Testis (tissue), 3 donors: ENCODE data around the gene WRAP73. TPM values are rescaled to one million over a fixed set of nuclear protein-coding genes. Genes with fewer than 3 reads are reported as not detected.

Experiments used
- DNase-seq: peaks from one replicate; pipeline ENCODE4 v3.0.0-alpha.2; 2019
- H3K27ac ChIP-seq, 2 donors: fragments of 200-600 bp; sonication (generic); one replicate each; pipeline ENCODE4 v1.5.1; 2019
- H3K27me3 ChIP-seq: fragments of 200-600 bp; sonication (generic); one replicate; pipeline ENCODE4 v1.5.1; 2019
- H3K36me3 ChIP-seq: fragments of 200-600 bp; sonication (generic); one replicate; pipeline ENCODE4 v1.5.1; 2017; ENCODE audit warnings: low read depth; ENCODE audit errors: missing control alignments
- H3K4me1 ChIP-seq: fragments of 200-600 bp; sonication (generic); one replicate; pipeline ENCODE4 v1.5.1; 2019
- H3K4me3 ChIP-seq, 2 donors: fragments of 200-600 bp; sonication (generic); one replicate each; pipeline ENCODE4 v1.5.1; 2017 to 2019
- H3K9me3 ChIP-seq: fragments of 200-600 bp; sonication (generic); one replicate; pipeline ENCODE4 v1.5.1; 2017
- POLR2A ChIP-seq: fragments of 450-650 bp; IDR thresholded peaks from one replicate; pipeline ENCODE4 v1.6.1; 2017; ENCODE audit warnings: antibody characterized with exemption, mild to moderate bottlenecking, moderate library complexity
- WGBS, 2 donors: methylation state at CpG; one replicate each; pipeline ENCODE4 v1.1.5; 2018; 5-methylcytosine and 5-hydroxymethylcytosine counted together
- intact Hi-C: fragments of 100-400 bp; cut with DNase I; formaldehyde crosslinking; loops from one replicate; pipeline ENCODE4 v1.15.1; 2023; ENCODE audit warnings: low total_unique reads
- polyA plus RNA-seq: library from polyadenylated mRNA; stranded (reverse); fragments of 350-450 nt; fragmentation: Illumina TruSeq; extraction: RNeasy Lipid Tissue Mini Kit (QIAGEN cat#74804); gene quantifications from one replicate; pipeline ENCODE4 v1.2.3, GENCODE V29; 2014; ENCODE audit warnings: low read depth, low replicate concordance; ENCODE audit not compliant: insufficient read depth
- total RNA-seq, 2 donors: library from RNA; depleted of rRNA; stranded (reverse); fragments of >200 nt; gene quantifications; one replicate each; pipeline ENCODE4 v1.2.3, GENCODE V29; 2016
- TF ChIP-seq, protein P1 (sequence below), 3 experiments: fragments of 450-650 bp in 2 of 3; fragments of 200-600 bp in 1 of 3; sonication (generic) in 1 of 3; IDR thresholded peaks; one replicate each; pipeline ENCODE4 v1.5.1; 2016 to 2019; ENCODE audit warnings: antibody characterized with exemption in 3 of 3, mild to moderate bottlenecking in 2 of 3, moderate library complexity in 1 of 3

WRAP73 gene
- total and polyA plus RNA-seq, 3 donors from 2014 or later = 26.1 to 34.2 (median 32.5) TPM

DNA sequence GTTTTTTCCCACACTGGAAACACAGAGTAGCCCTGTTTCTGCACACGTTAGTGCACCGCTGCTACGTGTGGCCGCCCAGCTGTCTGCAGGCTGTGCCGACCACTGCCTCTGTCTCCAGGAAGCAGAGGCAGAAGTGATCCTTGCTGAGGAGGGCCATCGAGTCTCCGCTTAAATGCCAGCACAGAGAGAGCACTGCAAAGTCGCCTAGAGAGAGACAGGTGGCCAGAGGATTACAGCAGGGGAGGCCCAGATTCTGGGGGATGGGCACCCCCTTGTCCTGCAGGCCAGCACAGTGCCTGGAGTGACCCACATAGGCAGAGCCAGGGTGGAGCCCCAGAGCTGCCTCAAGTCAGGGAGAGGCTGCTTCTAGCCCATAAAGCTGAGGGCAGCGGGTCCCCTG is 19.0 kb downstream of the WRAP73 start:
- H3K9me3 ChIP-seq = no peaks in the 10 kb centered on the region
- no peak for DNase-seq
- intact Hi-C loops = no loop called here
- no peak overlapping the region for H3K4me3 ChIP-seq
- no peak overlapping the region for H3K27ac ChIP-seq
- H3K27me3 ChIP-seq = no peaks in the 10 kb centered on the region
- TF ChIP-seq POLR2A = no peak
- TF ChIP-seq, protein P1, sequence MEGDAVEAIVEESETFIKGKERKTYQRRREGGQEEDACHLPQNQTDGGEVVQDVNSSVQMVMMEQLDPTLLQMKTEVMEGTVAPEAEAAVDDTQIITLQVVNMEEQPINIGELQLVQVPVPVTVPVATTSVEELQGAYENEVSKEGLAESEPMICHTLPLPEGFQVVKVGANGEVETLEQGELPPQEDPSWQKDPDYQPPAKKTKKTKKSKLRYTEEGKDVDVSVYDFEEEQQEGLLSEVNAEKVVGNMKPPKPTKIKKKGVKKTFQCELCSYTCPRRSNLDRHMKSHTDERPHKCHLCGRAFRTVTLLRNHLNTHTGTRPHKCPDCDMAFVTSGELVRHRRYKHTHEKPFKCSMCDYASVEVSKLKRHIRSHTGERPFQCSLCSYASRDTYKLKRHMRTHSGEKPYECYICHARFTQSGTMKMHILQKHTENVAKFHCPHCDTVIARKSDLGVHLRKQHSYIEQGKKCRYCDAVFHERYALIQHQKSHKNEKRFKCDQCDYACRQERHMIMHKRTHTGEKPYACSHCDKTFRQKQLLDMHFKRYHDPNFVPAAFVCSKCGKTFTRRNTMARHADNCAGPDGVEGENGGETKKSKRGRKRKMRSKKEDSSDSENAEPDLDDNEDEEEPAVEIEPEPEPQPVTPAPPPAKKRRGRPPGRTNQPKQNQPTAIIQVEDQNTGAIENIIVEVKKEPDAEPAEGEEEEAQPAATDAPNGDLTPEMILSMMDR (IDR thresholded peaks at IDR 0.05) = no peak
- WGBS, 2 donors = 83 to 84% methylated on average over 5 to 9 of the region's 9 CpGs
- H3K36me3 ChIP-seq = no peaks in the 10 kb centered on the region
- peaks cover under 1% of the 10 kb centered on the region for H3K4me1 ChIP-seq

DNA sequence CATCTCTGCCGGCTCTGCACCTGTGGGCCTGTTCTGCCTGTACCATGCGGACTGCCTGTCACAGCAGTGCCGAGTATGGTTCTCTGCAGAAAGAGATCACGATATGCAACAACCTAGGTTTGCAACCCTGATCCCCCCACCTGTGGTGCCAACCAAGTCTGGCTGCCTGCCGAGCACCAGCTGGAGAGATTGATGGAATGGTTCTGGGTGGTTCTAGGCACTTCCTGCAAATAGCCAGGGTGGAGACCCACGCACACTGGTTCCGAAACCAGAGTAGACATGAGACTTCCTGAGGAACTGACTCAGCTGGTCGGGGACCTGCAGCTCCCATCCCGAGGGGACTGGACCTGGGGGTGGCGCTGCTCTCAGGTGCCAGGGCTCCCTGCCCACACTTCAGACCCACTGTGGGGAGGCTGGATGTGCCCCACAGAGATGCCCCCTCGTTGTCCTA is 19.7 kb downstream of the WRAP73 start:
- WGBS, 2 donors = 81 to 86% methylated on average over 3 to 11 of the region's 11 CpGs

DNA sequence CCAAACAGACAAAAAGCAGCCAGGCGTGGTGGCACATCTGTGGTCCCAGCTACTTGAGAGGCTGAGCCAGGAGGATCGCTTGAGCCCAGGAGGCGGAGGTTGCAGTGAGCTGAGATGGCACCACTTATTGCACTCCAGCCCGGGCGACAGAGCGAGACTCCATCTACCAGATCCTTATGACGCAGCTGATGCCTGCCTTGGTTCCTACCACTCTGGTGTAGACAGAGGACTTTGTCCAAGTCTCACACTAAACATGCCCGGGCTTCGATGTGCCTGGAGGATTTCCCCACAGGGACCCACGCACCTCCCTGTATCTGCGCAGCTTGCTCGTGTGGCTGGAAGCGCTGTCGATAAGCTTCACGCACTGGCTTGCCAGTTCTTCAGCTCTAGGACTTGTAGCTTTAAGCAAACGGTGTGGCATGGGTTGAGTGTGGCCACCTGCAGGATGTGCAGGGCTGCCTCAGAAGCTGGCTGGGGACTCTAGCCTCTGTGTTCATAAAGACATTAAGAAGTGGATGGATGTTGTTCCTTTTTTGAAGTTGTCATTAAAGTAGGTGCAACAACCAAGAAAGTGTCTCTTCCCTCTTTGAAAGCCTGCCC is 20.2 kb downstream of the WRAP73 start:
- TF ChIP-seq, protein P1 (IDR thresholded peaks at IDR 0.05) = no peak
- TF ChIP-seq POLR2A = no peak
- no peaks in the 10 kb centered on the region for H3K36me3 ChIP-seq
- H3K4me3 ChIP-seq = no peak overlapping the region
- no peaks in the 10 kb centered on the region for H3K27me3 ChIP-seq
- peaks cover 5% of the 10 kb centered on the region for H3K4me1 ChIP-seq
- no peaks in the 10 kb centered on the region for H3K9me3 ChIP-seq
- no peak overlapping the region for H3K27ac ChIP-seq
- 92 to 93% methylated on average over 4 to 16 of the region's 16 CpGs for WGBS, 2 donors
- intact Hi-C loops = no loop called here
- DNase-seq = no peak

More for the DNA sequence above, 19.7 kb downstream of the WRAP73 start:
- no peak overlapping the region for H3K4me3 ChIP-seq
- DNase-seq = no peak
- no peaks in the 10 kb centered on the region for H3K27me3 ChIP-seq
- H3K9me3 ChIP-seq = no peaks in the 10 kb centered on the region
- no peak overlapping the region for H3K27ac ChIP-seq
- intact Hi-C loops = no loop called here
- peaks cover 5% of the 10 kb centered on the region for H3K4me1 ChIP-seq
- H3K36me3 ChIP-seq = no peaks in the 10 kb centered on the region
- TF ChIP-seq POLR2A = no peak
- TF ChIP-seq, protein P1 (IDR thresholded peaks at IDR 0.05) = no peak

DNA sequence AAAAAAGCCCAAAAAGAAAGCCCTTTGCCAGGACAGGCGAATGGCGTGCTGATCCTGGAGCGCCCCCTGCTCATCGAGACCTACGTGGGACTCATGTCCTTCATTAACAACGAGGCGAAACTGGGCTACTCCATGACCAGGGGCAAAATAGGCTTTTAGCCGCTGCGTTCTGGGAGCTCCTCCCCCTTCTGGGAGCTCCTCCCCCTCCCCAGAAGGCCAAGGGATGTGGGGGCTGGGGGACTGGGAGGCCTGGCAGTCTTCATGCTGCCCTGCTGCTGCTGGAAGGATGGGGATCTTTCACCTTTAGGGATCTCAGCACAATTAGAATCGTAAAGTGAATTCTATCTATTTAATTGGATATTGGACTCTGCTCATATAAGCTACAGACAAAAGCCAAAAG is 21.5 kb downstream of the WRAP73 start:
- WGBS, 2 donors = 79 to 86% methylated on average over 10 of the region's 10 CpGs
- no peaks in the 10 kb centered on the region for H3K36me3 ChIP-seq

More for the DNA sequence above, 21.5 kb downstream of the WRAP73 start:
- Histone ChIP-seq H3K27ac (no peak overlapping the region), H3K27me3 (no peaks in the 10 kb centered on the region), H3K9me3 (no peaks in the 10 kb centered on the region), H3K4me1 (peaks cover 11% of the 10 kb centered on the region), H3K4me3 (no peak overlapping the region)
- intact Hi-C loops = no loop called here
- TF ChIP-seq POLR2A = no peak
- TF ChIP-seq, protein P1 (IDR thresholded peaks at IDR 0.05) = no peak
- no peak for DNase-seq
